ENCODE results near the gene LBP.
"Not testable (repeated sequence)": the region's sequence is repeated elsewhere in the genome, so short reads cannot be mapped to it uniquely, and the experiment has no call there.

The LBP gene

GRCh38 chr20:38363004-38363747 is 16.9 kb downstream of the LBP start:
- no peak overlapping the region for H3K27ac ChIP-seq
- TF ChIP-seq, protein P1, sequence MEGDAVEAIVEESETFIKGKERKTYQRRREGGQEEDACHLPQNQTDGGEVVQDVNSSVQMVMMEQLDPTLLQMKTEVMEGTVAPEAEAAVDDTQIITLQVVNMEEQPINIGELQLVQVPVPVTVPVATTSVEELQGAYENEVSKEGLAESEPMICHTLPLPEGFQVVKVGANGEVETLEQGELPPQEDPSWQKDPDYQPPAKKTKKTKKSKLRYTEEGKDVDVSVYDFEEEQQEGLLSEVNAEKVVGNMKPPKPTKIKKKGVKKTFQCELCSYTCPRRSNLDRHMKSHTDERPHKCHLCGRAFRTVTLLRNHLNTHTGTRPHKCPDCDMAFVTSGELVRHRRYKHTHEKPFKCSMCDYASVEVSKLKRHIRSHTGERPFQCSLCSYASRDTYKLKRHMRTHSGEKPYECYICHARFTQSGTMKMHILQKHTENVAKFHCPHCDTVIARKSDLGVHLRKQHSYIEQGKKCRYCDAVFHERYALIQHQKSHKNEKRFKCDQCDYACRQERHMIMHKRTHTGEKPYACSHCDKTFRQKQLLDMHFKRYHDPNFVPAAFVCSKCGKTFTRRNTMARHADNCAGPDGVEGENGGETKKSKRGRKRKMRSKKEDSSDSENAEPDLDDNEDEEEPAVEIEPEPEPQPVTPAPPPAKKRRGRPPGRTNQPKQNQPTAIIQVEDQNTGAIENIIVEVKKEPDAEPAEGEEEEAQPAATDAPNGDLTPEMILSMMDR (conservative IDR thresholded peaks at IDR 0.05) = no peak

GRCh38 chr20:38369389-38369788 is 23.1 kb downstream of the LBP start:
- no peak overlapping the region for H3K27ac ChIP-seq
- TF ChIP-seq, protein P1 (conservative IDR thresholded peaks at IDR 0.05) = no peak

DNA sequence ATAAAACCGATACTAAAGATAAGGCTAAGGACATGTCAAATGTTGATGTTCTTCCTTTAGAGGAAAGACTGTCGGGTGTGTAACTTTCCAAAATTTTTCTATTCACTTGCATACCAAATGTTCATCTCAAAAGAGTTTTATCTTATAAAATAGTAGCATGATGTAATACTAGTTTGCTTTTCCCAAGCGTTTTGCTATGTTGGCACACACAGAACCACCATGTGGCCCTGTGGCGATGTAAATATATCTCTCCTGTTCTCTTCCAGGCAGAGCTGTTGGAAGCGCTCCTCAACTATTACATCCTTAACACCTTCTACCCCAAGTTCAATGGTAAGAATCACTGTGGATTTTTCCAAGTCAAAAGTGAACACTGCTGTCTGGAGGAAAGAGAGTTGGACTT is 26.5 kb downstream of the LBP start:
- TF ChIP-seq, protein P1 (conservative IDR thresholded peaks at IDR 0.05) = no peak

DNA sequence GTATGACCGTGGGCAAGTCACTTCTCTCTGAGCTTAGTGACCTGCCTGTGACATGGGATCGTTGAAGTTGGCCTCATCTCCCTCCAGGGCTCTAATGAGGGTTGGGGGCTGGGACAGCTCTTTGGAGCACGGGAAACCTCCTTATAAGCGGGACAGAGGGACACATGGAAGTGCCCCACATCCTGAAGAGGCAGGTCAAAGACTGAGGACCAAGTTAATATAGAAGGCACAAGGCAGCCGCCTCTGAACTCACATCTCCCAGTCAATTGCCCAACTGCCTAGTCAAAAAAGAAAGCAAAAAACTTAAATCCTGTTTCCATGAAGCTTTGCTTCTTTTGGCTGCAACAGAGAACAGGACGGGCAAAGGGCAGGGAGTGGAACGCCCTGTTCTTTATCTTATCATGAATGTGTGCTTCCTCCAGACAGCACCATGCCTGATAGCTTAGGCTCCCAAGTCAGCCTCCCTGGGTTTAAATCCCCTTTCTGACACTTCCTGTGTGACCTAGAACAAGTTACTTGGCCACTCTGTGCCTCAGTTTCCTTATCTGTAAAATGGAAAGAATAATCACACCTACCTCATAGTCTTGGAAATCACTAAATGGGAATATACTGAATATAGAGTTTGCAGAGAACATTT is 27.1 kb downstream of the LBP start:
- TF ChIP-seq, protein P1 (conservative IDR thresholded peaks at IDR 0.05) = no peak
- no peak overlapping the region for H3K27ac ChIP-seq

More for the DNA sequence above, 26.5 kb downstream of the LBP start:
- H3K27ac ChIP-seq = no peak overlapping the region

GRCh38 chr20:38373898-38374297 is 27.6 kb downstream of the LBP start:
- H3K27ac ChIP-seq = no peak overlapping the region
- TF ChIP-seq, protein P1 (conservative IDR thresholded peaks at IDR 0.05) = no peak

- TF ChIP-seq, protein P1 (conservative IDR thresholded peaks at IDR 0.05) = no peak
- H3K27ac ChIP-seq = no peak overlapping the region
These were observed 30.9 kb downstream of the LBP start for GRCh38 chr20:38377039-38377685.

DNA sequence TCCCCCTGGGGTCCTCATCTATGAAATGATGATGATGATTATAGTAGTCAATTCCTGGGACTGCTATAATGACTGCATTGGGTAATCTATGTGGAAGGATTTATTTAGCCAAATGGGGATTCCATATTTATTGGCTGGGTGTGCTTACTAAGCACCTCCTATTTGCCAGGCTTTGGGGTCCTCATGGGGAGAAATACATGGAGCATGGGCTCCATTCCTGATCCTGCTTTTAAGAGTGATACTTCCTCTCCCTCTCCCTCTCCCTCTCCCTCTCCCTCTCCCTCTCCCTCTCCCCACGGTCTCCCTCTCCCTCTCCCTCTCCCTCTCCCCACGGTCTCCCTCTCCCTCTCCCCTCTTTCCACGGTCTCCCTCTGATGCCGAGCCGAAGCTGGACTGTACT is 31.6 kb downstream of the LBP start:
- H3K27ac ChIP-seq = not testable (repeated sequence)

All from VCaP (cell line).